Measurements from ENCODE around the gene DDAH2. TPM values are rescaled to one million over a fixed set of nuclear protein-coding genes. Genes with fewer than 3 reads are reported as not detected.

The DDAH2 gene
- total RNA-seq, 2 experiments from 2014 or later = 3.0 to 3.3 TPM

GRCh38 chr6:31691564-31692108 is 37.5 kb downstream of the DDAH2 start:
- Mint-ChIP-seq H3K27ac (no peak overlapping the region), H3K27me3 (no peaks in the 10 kb centered on the region), H3K4me3 (no peak overlapping the region), H3K4me1 (ENCODE audit: low read depth) (no peaks in the 10 kb centered on the region), H3K36me3 (ENCODE audit: low read depth) (peaks cover 84% of the 10 kb centered on the region), H3K9me3 (no peaks in the 10 kb centered on the region)
- intact Hi-C loops (cut with DNase I, micrococcal nuclease) = no loop called here
- H3K9me3 ChIP-seq (ENCODE audit: control insufficient read depth in 1 of 2, insufficient read depth in 1 of 2, low read length in 2 of 2) = no peaks in the 10 kb centered on the region
- DNase-seq (no peak), ATAC-seq (ENCODE audit: poor library complexity) (no peak)
- TF ChIP-seq CTCF (IDR thresholded peaks at IDR 0.05) = no peak
- no peaks in the 10 kb centered on the region for H3K27me3 ChIP-seq (ENCODE audit: control insufficient read depth in 1 of 2, insufficient read depth in 2 of 2, low read length in 2 of 2)
- H3K4me3 ChIP-seq (ENCODE audit: low read length) = no peak overlapping the region
- peaks cover 86% of the 10 kb centered on the region for H3K36me3 ChIP-seq (ENCODE audit: insufficient read depth, low read length)
- POLR2A ChIA-PET = no interaction called here
- H3K27ac ChIP-seq (ENCODE audit: low read depth in 1 of 2, low read length in 2 of 2) = no peak overlapping the region
- H3K4me1 ChIP-seq (ENCODE audit: insufficient read depth, low read length) = no peaks in the 10 kb centered on the region
- CTCF ChIA-PET = no interaction called here

- POLR2A ChIA-PET = no interaction called here
- no peak for ATAC-seq (ENCODE audit: poor library complexity)
- Histone ChIP-seq H3K4me3 (ENCODE audit: low read length) (no peak overlapping the region), H3K27me3 (ENCODE audit: control insufficient read depth in 1 of 2, insufficient read depth in 2 of 2, low read length in 2 of 2) (no peaks in the 10 kb centered on the region), H3K36me3 (ENCODE audit: insufficient read depth, low read length) (peaks cover 85% of the 10 kb centered on the region), H3K27ac (ENCODE audit: low read depth in 1 of 2, low read length in 2 of 2) (no peak overlapping the region), H3K4me1 (ENCODE audit: insufficient read depth, low read length) (no peaks in the 10 kb centered on the region), H3K9me3 (ENCODE audit: control insufficient read depth in 1 of 2, insufficient read depth in 1 of 2, low read length in 2 of 2) (no peaks in the 10 kb centered on the region)
- CTCF ChIA-PET = interaction anchor here (0.7 kb wide), 1 partner anchor 38 kb away, joined by 3 read pairs; no protein-coding TSS in a partner anchor
- H3K4me3 Mint-ChIP-seq = no peak overlapping the region
- H3K27me3 Mint-ChIP-seq = no peaks in the 10 kb centered on the region
- intact Hi-C loops (cut with DNase I, micrococcal nuclease) = no loop called here
- no peaks in the 10 kb centered on the region for H3K9me3 Mint-ChIP-seq
- H3K27ac Mint-ChIP-seq = no peak overlapping the region
- no peak for DNase-seq
- no peaks in the 10 kb centered on the region for H3K4me1 Mint-ChIP-seq (ENCODE audit: low read depth)
- no peak for TF ChIP-seq CTCF (IDR thresholded peaks at IDR 0.05)
- peaks cover 84% of the 10 kb centered on the region for H3K36me3 Mint-ChIP-seq (ENCODE audit: low read depth)
These were observed 38.0 kb downstream of the DDAH2 start for GRCh38 chr6:31691078-31691463.

- H3K4me3 Mint-ChIP-seq = no peak overlapping the region
- peaks cover 88% of the 10 kb centered on the region for H3K36me3 Mint-ChIP-seq (ENCODE audit: low read depth)
- Histone ChIP-seq H3K27me3 (ENCODE audit: control insufficient read depth in 1 of 2, insufficient read depth in 2 of 2, low read length in 2 of 2) (no peaks in the 10 kb centered on the region), H3K4me1 (ENCODE audit: insufficient read depth, low read length) (no peaks in the 10 kb centered on the region), H3K9me3 (ENCODE audit: control insufficient read depth in 1 of 2, insufficient read depth in 1 of 2, low read length in 2 of 2) (no peaks in the 10 kb centered on the region), H3K36me3 (ENCODE audit: insufficient read depth, low read length) (peaks cover 83% of the 10 kb centered on the region), H3K4me3 (ENCODE audit: low read length) (no peak overlapping the region), H3K27ac (ENCODE audit: low read depth in 1 of 2, low read length in 2 of 2) (no peak overlapping the region)
- no peaks in the 10 kb centered on the region for H3K9me3 Mint-ChIP-seq
- intact Hi-C loops (cut with DNase I, micrococcal nuclease) = no loop called here
- DNase-seq (no peak), ATAC-seq (ENCODE audit: poor library complexity) (no peak)
- TF ChIP-seq CTCF (IDR thresholded peaks at IDR 0.05) = no peak
- CTCF ChIA-PET = interaction anchor here (0.5 to 0.7 kb wide), 3 partner anchors 30 to 239 kb away, joined by 3 read pairs; partner anchors contain the start of gene C6orf47
- POLR2A ChIA-PET = no interaction called here
- H3K4me1 Mint-ChIP-seq (ENCODE audit: low read depth) = no peaks in the 10 kb centered on the region
- no peaks in the 10 kb centered on the region for H3K27me3 Mint-ChIP-seq
- no peak overlapping the region for H3K27ac Mint-ChIP-seq
These were observed 38.6 kb downstream of the DDAH2 start for GRCh38 chr6:31690231-31691077.

Measured in CD4-positive, alpha-beta T cell (primary cell).